ENCODE results near the gene TBXAS1.

TBXAS1 gene

GRCh38 chr7:139992353-139993044, 163.4 kb downstream of the TBXAS1 start:
- Mint-ChIP-seq H3K27me3 (no peaks in the 10 kb centered on the region), H3K36me3 (no peaks in the 10 kb centered on the region), H3K9me3 (no peaks in the 10 kb centered on the region), H3K4me1 (no peaks in the 10 kb centered on the region), H3K4me3 (no peak overlapping the region), H3K27ac (no peak overlapping the region)
- CTCF ChIA-PET: interaction anchor here (0.6 to 1.9 kb wide), 6 partner anchors 10 to 398 kb away, joined by 3 to 6 read pairs (median 4); no protein-coding TSS in a partner anchor
- no peak for DNase-seq

- no peak overlapping the region for H3K27ac Mint-ChIP-seq
- no peak overlapping the region for H3K4me3 Mint-ChIP-seq
- H3K27me3 Mint-ChIP-seq: no peaks in the 10 kb centered on the region
- H3K36me3 Mint-ChIP-seq: no peaks in the 10 kb centered on the region
- H3K4me1 Mint-ChIP-seq: no peaks in the 10 kb centered on the region
- no peak for DNase-seq
- H3K9me3 Mint-ChIP-seq: no peaks in the 10 kb centered on the region
- CTCF ChIA-PET: interaction anchor here (1.0 to 1.9 kb wide), 4 partner anchors 9 to 391 kb away, joined by 3 to 6 read pairs (median 5); no protein-coding TSS in a partner anchor
These were observed 164.1 kb downstream of the TBXAS1 start for GRCh38 chr7:139993169-139993568.

- Mint-ChIP-seq H3K4me1 (no peaks in the 10 kb centered on the region), H3K27ac (no peak overlapping the region), H3K4me3 (no peak overlapping the region), H3K36me3 (no peaks in the 10 kb centered on the region), H3K27me3 (no peaks in the 10 kb centered on the region), H3K9me3 (no peaks in the 10 kb centered on the region)
- CTCF ChIA-PET: interaction anchor here (1.1 to 1.8 kb wide), 3 partner anchors 348 to 392 kb away, joined by 3 to 6 read pairs (median 5); no protein-coding TSS in a partner anchor
- DNase-seq: no peak
These were observed 164.5 kb downstream of the TBXAS1 start for GRCh38 chr7:139993592-139993991.

GRCh38 chr7:139994356-139994755, 165.3 kb downstream of the TBXAS1 start:
- CTCF ChIA-PET: interaction anchor here (0.6 to 1.8 kb wide), 4 partner anchors 239 to 393 kb away, joined by 3 to 6 read pairs (median 4); no protein-coding TSS in a partner anchor
- Mint-ChIP-seq H3K9me3 (no peaks in the 10 kb centered on the region), H3K4me3 (no peak overlapping the region), H3K36me3 (no peaks in the 10 kb centered on the region), H3K27me3 (no peaks in the 10 kb centered on the region), H3K4me1 (no peaks in the 10 kb centered on the region), H3K27ac (no peak overlapping the region)
- no peak for DNase-seq

GRCh38 chr7:139995017-139995915, 166.2 kb downstream of the TBXAS1 start:
- DNase-seq: no peak
- Mint-ChIP-seq H3K27ac (no peak overlapping the region), H3K4me3 (no peak overlapping the region), H3K4me1 (no peaks in the 10 kb centered on the region), H3K27me3 (no peaks in the 10 kb centered on the region), H3K36me3 (no peaks in the 10 kb centered on the region), H3K9me3 (no peaks in the 10 kb centered on the region)
- CTCF ChIA-PET: interaction anchor here (0.6 to 1.6 kb wide), 3 partner anchors 9 to 394 kb away, joined by 3 to 5 read pairs (median 3); no protein-coding TSS in a partner anchor

- H3K4me3 Mint-ChIP-seq: no peak overlapping the region
- H3K27me3 Mint-ChIP-seq: no peaks in the 10 kb centered on the region
- no peak for DNase-seq
- H3K9me3 Mint-ChIP-seq: no peaks in the 10 kb centered on the region
- H3K27ac Mint-ChIP-seq: no peak overlapping the region
- CTCF ChIA-PET: interaction anchor here (0.7 to 8.0 kb wide), 4 partner anchors 213 to 381 kb away, joined by 3 to 131 read pairs (median 4); no protein-coding TSS in a partner anchor
- no peaks in the 10 kb centered on the region for H3K36me3 Mint-ChIP-seq
- no peaks in the 10 kb centered on the region for H3K4me1 Mint-ChIP-seq
These were observed 169.5 kb downstream of the TBXAS1 start for GRCh38 chr7:139998572-139998971.

- Mint-ChIP-seq H3K27ac (no peak overlapping the region), H3K4me3 (no peak overlapping the region), H3K9me3 (no peaks in the 10 kb centered on the region), H3K36me3 (no peaks in the 10 kb centered on the region), H3K4me1 (no peaks in the 10 kb centered on the region), H3K27me3 (no peaks in the 10 kb centered on the region)
- no peak for DNase-seq
- CTCF ChIA-PET: interaction anchor here (8.0 kb wide), 1 partner anchor 353 kb away, joined by 131 read pairs; no protein-coding TSS in a partner anchor
These were observed 170.5 kb downstream of the TBXAS1 start for GRCh38 chr7:139999516-139999915.

GRCh38 chr7:140000666-140001268, 171.7 kb downstream of the TBXAS1 start:
- Mint-ChIP-seq H3K27me3 (no peaks in the 10 kb centered on the region), H3K9me3 (no peaks in the 10 kb centered on the region), H3K27ac (no peak overlapping the region), H3K4me3 (no peak overlapping the region), H3K36me3 (no peaks in the 10 kb centered on the region), H3K4me1 (no peaks in the 10 kb centered on the region)
- DNase-seq: no peak
- CTCF ChIA-PET: interaction anchor here (0.6 to 8.0 kb wide), 8 partner anchors 167 to 567 kb away, joined by 3 to 131 read pairs (median 4); no protein-coding TSS in a partner anchor

- Mint-ChIP-seq H3K27ac (no peak overlapping the region), H3K9me3 (no peaks in the 10 kb centered on the region), H3K4me3 (no peak overlapping the region), H3K27me3 (no peaks in the 10 kb centered on the region), H3K4me1 (no peaks in the 10 kb centered on the region), H3K36me3 (no peaks in the 10 kb centered on the region)
- DNase-seq: peak; percentile 46
- CTCF ChIA-PET: interaction anchor here (0.9 to 8.0 kb wide), 15 partner anchors 12 to 569 kb away, joined by 3 to 131 read pairs (median 7); no protein-coding TSS in a partner anchor
These were observed 174.9 kb downstream of the TBXAS1 start for GRCh38 chr7:140003913-140004382.

- H3K4me1 Mint-ChIP-seq: no peaks in the 10 kb centered on the region
- H3K4me3 Mint-ChIP-seq: no peak overlapping the region
- no peaks in the 10 kb centered on the region for H3K9me3 Mint-ChIP-seq
- no peak overlapping the region for H3K27ac Mint-ChIP-seq
- CTCF ChIA-PET: interaction anchor here (0.9 to 8.0 kb wide), 10 partner anchors 12 to 570 kb away, joined by 3 to 131 read pairs (median 10); no protein-coding TSS in a partner anchor
- H3K27me3 Mint-ChIP-seq: no peaks in the 10 kb centered on the region
- H3K36me3 Mint-ChIP-seq: no peaks in the 10 kb centered on the region
- DNase-seq: no peak
These were observed 175.6 kb downstream of the TBXAS1 start for GRCh38 chr7:140004672-140005071.

GRCh38 chr7:140005341-140005740, 176.3 kb downstream of the TBXAS1 start:
- CTCF ChIA-PET: interaction anchor here (0.8 to 4.3 kb wide), 12 partner anchors 12 to 570 kb away, joined by 3 to 36 read pairs (median 7); no protein-coding TSS in a partner anchor
- H3K4me3 Mint-ChIP-seq: no peak overlapping the region
- H3K27me3 Mint-ChIP-seq: peaks cover 2% of the 10 kb centered on the region
- H3K4me1 Mint-ChIP-seq: no peaks in the 10 kb centered on the region
- no peaks in the 10 kb centered on the region for H3K9me3 Mint-ChIP-seq
- no peak overlapping the region for H3K27ac Mint-ChIP-seq
- DNase-seq: no peak
- no peaks in the 10 kb centered on the region for H3K36me3 Mint-ChIP-seq

- Mint-ChIP-seq H3K9me3 (no peaks in the 10 kb centered on the region), H3K27ac (no peak overlapping the region), H3K4me3 (no peak overlapping the region), H3K27me3 (peaks cover 4% of the 10 kb centered on the region), H3K36me3 (no peaks in the 10 kb centered on the region), H3K4me1 (no peaks in the 10 kb centered on the region)
- DNase-seq: no peak
- CTCF ChIA-PET: interaction anchor here (0.8 to 4.3 kb wide), 14 partner anchors 11 to 571 kb away, joined by 3 to 36 read pairs (median 6); no protein-coding TSS in a partner anchor
These were observed 176.9 kb downstream of the TBXAS1 start for GRCh38 chr7:140005754-140006503.

- Mint-ChIP-seq H3K9me3 (no peaks in the 10 kb centered on the region), H3K27ac (no peak overlapping the region), H3K4me3 (no peak overlapping the region), H3K36me3 (no peaks in the 10 kb centered on the region), H3K27me3 (peaks cover 4% of the 10 kb centered on the region), H3K4me1 (no peaks in the 10 kb centered on the region)
- no peak for DNase-seq
- CTCF ChIA-PET: interaction anchor here (0.9 to 4.3 kb wide), 8 partner anchors 10 to 405 kb away, joined by 3 to 36 read pairs (median 8); no protein-coding TSS in a partner anchor
These were observed 177.5 kb downstream of the TBXAS1 start for GRCh38 chr7:140006600-140006999.
